Cardiac muscle cell (in vitro differentiated cells and primary cell): Measurements from ENCODE around the gene PAQR6. TPM values are rescaled to one million over a fixed set of nuclear protein-coding genes. Genes with fewer than 3 reads are reported as not detected.
A peak's percentile ranks its signal among the peaks of the same experiment; 100 is the strongest.

Experiments used
- DNase-seq, 2 donors: peaks; one replicate each; pipeline versions ENCODE4 v3.0.0 to v3.0.0-alpha.2; 2010 to 2017; ENCODE audit warnings: low read depth in 1 of 2, low spot score in 1 of 2
- H3K27ac ChIP-seq: fragments of 200-600 bp; sonication (generic); 2 replicates; pipeline ENCODE4 v1.5.1; 2016
- H3K27me3 ChIP-seq: fragments of 200-600 bp; sonication (generic); 2 replicates; pipeline ENCODE4 v1.6.0; 2016; ENCODE audit warnings: control low read depth
- H3K36me3 ChIP-seq: fragments of 200-600 bp; sonication (generic); 2 replicates; pipeline ENCODE4 v1.5.1; 2016; ENCODE audit warnings: control low read depth
- H3K4me1 ChIP-seq: fragments of 200-600 bp; sonication (generic); 2 replicates; pipeline ENCODE4 v1.8.1; 2017; ENCODE audit warnings: low read depth, mild to moderate bottlenecking, mixed run types
- H3K4me3 ChIP-seq: fragments of 200-600 bp; sonication (generic); 2 replicates; pipeline ENCODE4 v1.5.1; 2016; ENCODE audit warnings: mild to moderate bottlenecking
- H3K9me3 ChIP-seq: fragments of 200-600 bp; sonication (generic); 2 replicates; pipeline ENCODE4 v1.5.1; 2017; ENCODE audit warnings: low read depth, mild to moderate bottlenecking, control low read depth
- polyA plus RNA-seq: library from polyadenylated mRNA; unstranded; fragments of >200 nt; fragmentation: Nextera tagmentation; extraction: Ambion mirVana; gene quantifications from 2 replicates; pipeline ENCODE4 v1.2.1, GENCODE V29; 2016
- total RNA-seq: library from RNA; depleted of rRNA; stranded (reverse); fragments of >200 nt; gene quantifications from 2 replicates; pipeline ENCODE4 v1.2.3, GENCODE V29; 2016
- TF ChIP-seq, protein P1 (sequence below): IDR thresholded peaks from 2 replicates; pipeline ENCODE4 v1.5.1; 2012; ENCODE audit warnings: low read depth, mild to moderate bottlenecking, low read length

Gene PAQR6
- total and polyA plus RNA-seq, 2 experiments from 2014 or later: 35.7 to 40.1 TPM

GRCh38 chr1:156262461-156263287, 14.8 kb upstream of the PAQR6 start:
- H3K36me3 ChIP-seq: peaks cover 71% of the 10 kb centered on the region

GRCh38 chr1:156260896-156261295, 13.0 kb upstream of the PAQR6 start:
- H3K36me3 ChIP-seq: peaks cover 70% of the 10 kb centered on the region
- TF ChIP-seq, protein P1, sequence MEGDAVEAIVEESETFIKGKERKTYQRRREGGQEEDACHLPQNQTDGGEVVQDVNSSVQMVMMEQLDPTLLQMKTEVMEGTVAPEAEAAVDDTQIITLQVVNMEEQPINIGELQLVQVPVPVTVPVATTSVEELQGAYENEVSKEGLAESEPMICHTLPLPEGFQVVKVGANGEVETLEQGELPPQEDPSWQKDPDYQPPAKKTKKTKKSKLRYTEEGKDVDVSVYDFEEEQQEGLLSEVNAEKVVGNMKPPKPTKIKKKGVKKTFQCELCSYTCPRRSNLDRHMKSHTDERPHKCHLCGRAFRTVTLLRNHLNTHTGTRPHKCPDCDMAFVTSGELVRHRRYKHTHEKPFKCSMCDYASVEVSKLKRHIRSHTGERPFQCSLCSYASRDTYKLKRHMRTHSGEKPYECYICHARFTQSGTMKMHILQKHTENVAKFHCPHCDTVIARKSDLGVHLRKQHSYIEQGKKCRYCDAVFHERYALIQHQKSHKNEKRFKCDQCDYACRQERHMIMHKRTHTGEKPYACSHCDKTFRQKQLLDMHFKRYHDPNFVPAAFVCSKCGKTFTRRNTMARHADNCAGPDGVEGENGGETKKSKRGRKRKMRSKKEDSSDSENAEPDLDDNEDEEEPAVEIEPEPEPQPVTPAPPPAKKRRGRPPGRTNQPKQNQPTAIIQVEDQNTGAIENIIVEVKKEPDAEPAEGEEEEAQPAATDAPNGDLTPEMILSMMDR: no peak
- no peak for DNase-seq
- H3K4me3 ChIP-seq: no peak overlapping the region
- H3K27me3 ChIP-seq: no peaks in the 10 kb centered on the region
- H3K4me1 ChIP-seq: no peaks in the 10 kb centered on the region
- no peaks in the 10 kb centered on the region for H3K9me3 ChIP-seq
- no peak overlapping the region for H3K27ac ChIP-seq

More at GRCh38 chr1:156262461-156263287, 14.8 kb upstream of the PAQR6 start:
- Histone ChIP-seq H3K9me3 (no peaks in the 10 kb centered on the region), H3K4me3 (no peak overlapping the region), H3K27me3 (no peaks in the 10 kb centered on the region), H3K27ac (no peak overlapping the region), H3K4me1 (no peaks in the 10 kb centered on the region)
- DNase-seq: peak in 1 of 2 donors; percentile 63
- TF ChIP-seq, protein P1: no peak

- Histone ChIP-seq H3K9me3 (no peaks in the 10 kb centered on the region), H3K27me3 (no peaks in the 10 kb centered on the region), H3K4me1 (no peaks in the 10 kb centered on the region), H3K27ac (no peak overlapping the region), H3K4me3 (no peak overlapping the region), H3K36me3 (peaks cover 63% of the 10 kb centered on the region)
- TF ChIP-seq, protein P1: peak; percentile 23
- peak in 1 of 2 donors; percentile 36 for DNase-seq
Measured at GRCh38 chr1:156259805-156260204, 11.9 kb upstream of the PAQR6 start.

GRCh38 chr1:156258859-156259258, 11.0 kb upstream of the PAQR6 start:
- Histone ChIP-seq H3K4me3 (no peak overlapping the region), H3K9me3 (no peaks in the 10 kb centered on the region), H3K36me3 (peaks cover 56% of the 10 kb centered on the region), H3K27me3 (no peaks in the 10 kb centered on the region), H3K4me1 (no peaks in the 10 kb centered on the region), H3K27ac (no peak overlapping the region)
- no peak for DNase-seq
- TF ChIP-seq, protein P1: no peak

GRCh38 chr1:156257711-156258110, 9.9 kb upstream of the PAQR6 start:
- H3K27ac ChIP-seq: no peak overlapping the region
- no peak for DNase-seq
- H3K4me1 ChIP-seq: no peaks in the 10 kb centered on the region
- no peaks in the 10 kb centered on the region for H3K27me3 ChIP-seq
- TF ChIP-seq, protein P1: no peak
- H3K9me3 ChIP-seq: no peaks in the 10 kb centered on the region
- H3K36me3 ChIP-seq: peaks cover 59% of the 10 kb centered on the region
- H3K4me3 ChIP-seq: no peak overlapping the region
